ENCODE data around the gene LRRC8C. TPM values are rescaled to one million over a fixed set of nuclear protein-coding genes. Genes with fewer than 3 reads are reported as not detected.

Gene LRRC8C
- total and polyA plus RNA-seq, 10 of the 15 experiments (the other 5 are each of a cell fraction or from before 2014, with no cell fraction given), result 2.3 to 16.3 (median 10.8) TPM

DNA sequence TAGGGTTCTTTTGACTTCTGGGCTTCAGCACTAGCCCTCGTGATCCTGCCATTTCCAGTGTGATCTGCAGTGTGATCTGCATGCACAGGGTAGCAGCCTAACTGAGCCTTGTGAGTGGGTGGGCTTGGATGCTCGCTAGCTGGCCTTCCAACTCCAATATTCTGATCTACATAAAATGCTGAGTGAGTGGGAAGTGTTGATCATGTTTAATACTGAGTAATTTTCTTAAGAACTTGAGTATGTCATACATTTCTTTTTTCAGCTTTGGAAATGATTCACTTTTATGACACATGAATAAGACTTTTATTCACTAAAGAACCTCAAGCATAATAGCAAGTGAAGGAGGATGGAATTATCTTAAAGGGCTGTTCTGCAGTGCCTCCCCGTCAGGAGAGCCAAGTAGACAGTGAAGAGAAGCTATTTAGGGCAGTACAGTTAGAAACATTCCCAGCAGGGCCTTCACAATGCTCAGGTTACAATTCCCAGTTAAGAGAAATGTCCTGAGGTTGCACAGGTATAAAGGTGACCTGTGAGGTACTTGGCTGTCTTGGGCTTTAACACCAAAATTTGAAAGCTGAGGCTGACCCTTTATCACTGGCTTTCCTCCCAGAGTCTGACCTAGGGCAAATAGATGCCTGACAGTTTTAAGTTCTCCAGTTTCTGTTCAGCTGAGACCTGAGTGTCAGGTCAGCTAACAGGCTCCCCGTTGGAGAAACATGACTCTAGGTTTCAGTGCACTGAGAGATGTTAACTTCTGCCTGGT is 29.1 kb upstream of the LRRC8C start:
- H3K9me3 ChIP-seq (replicated peaks; ENCODE audit: control insufficient read depth, insufficient read depth, low read length), result no peaks in the 10 kb centered on the region
- FAIRE-seq, result no peak
- CTCF ChIA-PET, result interaction anchor here (0.7 to 10.6 kb wide), 9 partner anchors 8 to 159 kb away, joined by 3 to 80 read pairs (median 5); no protein-coding TSS in a partner anchor
- in situ Hi-C loops (cut with MboI) (no loop called here), intact Hi-C loops (cut with micrococcal nuclease; ENCODE audit: unreplicated experiment) (no loop called here)
- no peak overlapping the region for H3K9ac ChIP-seq (ENCODE audit: control insufficient read depth, insufficient read depth, low read length)
- H3K27ac ChIP-seq (ENCODE audit: control insufficient read depth, insufficient read depth), result no peak overlapping the region
- POLR2A ChIA-PET, result interaction anchor here (0.8 to 0.9 kb wide), 2 partner anchors 16 to 161 kb away, joined by 3 read pairs; no protein-coding TSS in a partner anchor
- H2AFZ ChIP-seq (ENCODE audit: control insufficient read depth, low read depth, low read length), result no peak overlapping the region
- H3K79me2 ChIP-seq (ENCODE audit: control insufficient read depth, insufficient read depth, low read length), result no peaks in the 10 kb centered on the region
- TF ChIP-seq SUZ12 (IDR thresholded peaks at IDR 0.05; ENCODE audit: unreplicated experiment) (no peak), NR2C1 (IDR thresholded peaks at IDR 0.05) (no peak), ZNF274 (IDR thresholded peaks at IDR 0.05; ENCODE audit: insufficient read depth, insufficient read length) (no peak), SIX5 (IDR thresholded peaks at IDR 0.05; ENCODE audit: low read depth, low read length, severe bottlenecking) (no peak)
- TF ChIP-seq, protein P1, sequence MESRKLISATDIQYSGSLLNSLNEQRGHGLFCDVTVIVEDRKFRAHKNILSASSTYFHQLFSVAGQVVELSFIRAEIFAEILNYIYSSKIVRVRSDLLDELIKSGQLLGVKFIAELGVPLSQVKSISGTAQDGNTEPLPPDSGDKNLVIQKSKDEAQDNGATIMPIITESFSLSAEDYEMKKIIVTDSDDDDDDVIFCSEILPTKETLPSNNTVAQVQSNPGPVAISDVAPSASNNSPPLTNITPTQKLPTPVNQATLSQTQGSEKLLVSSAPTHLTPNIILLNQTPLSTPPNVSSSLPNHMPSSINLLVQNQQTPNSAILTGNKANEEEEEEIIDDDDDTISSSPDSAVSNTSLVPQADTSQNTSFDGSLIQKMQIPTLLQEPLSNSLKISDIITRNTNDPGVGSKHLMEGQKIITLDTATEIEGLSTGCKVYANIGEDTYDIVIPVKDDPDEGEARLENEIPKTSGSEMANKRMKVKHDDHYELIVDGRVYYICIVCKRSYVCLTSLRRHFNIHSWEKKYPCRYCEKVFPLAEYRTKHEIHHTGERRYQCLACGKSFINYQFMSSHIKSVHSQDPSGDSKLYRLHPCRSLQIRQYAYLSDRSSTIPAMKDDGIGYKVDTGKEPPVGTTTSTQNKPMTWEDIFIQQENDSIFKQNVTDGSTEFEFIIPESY (IDR thresholded peaks at IDR 0.05), result no peak
- TF ChIP-seq, protein P2, sequence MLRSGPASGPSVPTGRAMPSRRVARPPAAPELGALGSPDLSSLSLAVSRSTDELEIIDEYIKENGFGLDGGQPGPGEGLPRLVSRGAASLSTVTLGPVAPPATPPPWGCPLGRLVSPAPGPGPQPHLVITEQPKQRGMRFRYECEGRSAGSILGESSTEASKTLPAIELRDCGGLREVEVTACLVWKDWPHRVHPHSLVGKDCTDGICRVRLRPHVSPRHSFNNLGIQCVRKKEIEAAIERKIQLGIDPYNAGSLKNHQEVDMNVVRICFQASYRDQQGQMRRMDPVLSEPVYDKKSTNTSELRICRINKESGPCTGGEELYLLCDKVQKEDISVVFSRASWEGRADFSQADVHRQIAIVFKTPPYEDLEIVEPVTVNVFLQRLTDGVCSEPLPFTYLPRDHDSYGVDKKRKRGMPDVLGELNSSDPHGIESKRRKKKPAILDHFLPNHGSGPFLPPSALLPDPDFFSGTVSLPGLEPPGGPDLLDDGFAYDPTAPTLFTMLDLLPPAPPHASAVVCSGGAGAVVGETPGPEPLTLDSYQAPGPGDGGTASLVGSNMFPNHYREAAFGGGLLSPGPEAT (IDR thresholded peaks at IDR 0.05; ENCODE audit: low read depth), result no peak
- no peak overlapping the region for H3K4me2 ChIP-seq (ENCODE audit: control insufficient read depth, insufficient read depth)
- RAD21 ChIA-PET (ENCODE audit: unreplicated experiment), result interaction anchor here (0.9 to 3.2 kb wide), 6 partner anchors 8 to 163 kb away, joined by 3 to 18 read pairs (median 3); no protein-coding TSS in a partner anchor
- H3K27me3 ChIP-seq (replicated peaks in 1 of 2; ENCODE audit: control insufficient read depth in 2 of 2, insufficient read depth in 2 of 2, low read length in 1 of 2), result no peaks in the 10 kb centered on the region
- 49% methylated on average over 4 of the region's 4 CpGs for WGBS (ENCODE audit: insufficient coverage, insufficient replicate concordance, low lambda C conversion rate, missing lambda C conversion rate)
- no peak for DNase-seq (ENCODE audit: low read depth, low spot score)
- no peaks in the 10 kb centered on the region for H3K36me3 ChIP-seq (ENCODE audit: control insufficient read depth in 2 of 2, insufficient read depth in 2 of 2, low read length in 1 of 2)
- no peaks in the 10 kb centered on the region for H4K20me1 ChIP-seq (ENCODE audit: control insufficient read depth, insufficient read depth)
- ATAC-seq, result no peak
- H3K4me3 ChIP-seq, result no peak overlapping the region
- SMC1A ChIA-PET (ENCODE audit: uncharacterized antibody, unreplicated experiment), result interaction anchor here (0.6 to 13.0 kb wide), 11 partner anchors 7 to 740 kb away, joined by 3 to 124 read pairs (median 4); no protein-coding TSS in a partner anchor
- BruUV-seq (replicated peaks), result no TSS peak
- peaks cover 13% of the 10 kb centered on the region for H3K4me1 ChIP-seq (ENCODE audit: control insufficient read depth, insufficient read depth, low read length)
